ENCODE measurements around the gene DNAH2. TPM values are rescaled to one million over a fixed set of nuclear protein-coding genes. Genes with fewer than 3 reads are reported as not detected.

The DNAH2 gene
- total and polyA plus RNA-seq, 2 experiments from 2014 or later: 0.38 TPM; not detected in 1

DNA sequence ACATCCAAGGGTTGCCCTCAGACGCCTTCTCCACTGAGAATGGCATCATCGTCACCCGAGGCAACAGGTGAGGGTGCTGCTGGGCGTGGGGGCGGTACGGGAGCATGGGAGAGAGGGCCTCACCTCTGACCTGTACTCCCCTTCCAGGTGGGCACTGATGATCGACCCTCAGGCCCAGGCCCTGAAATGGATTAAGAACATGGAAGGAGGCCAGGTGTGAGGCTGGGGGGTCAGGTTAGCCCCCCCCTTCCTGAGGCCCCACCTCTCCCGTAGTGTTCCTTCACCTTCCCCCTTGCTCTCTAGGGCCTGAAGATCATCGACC is 100.1 kb downstream of the DNAH2 start:
- Histone ChIP-seq H3K36me3 (ENCODE audit: insufficient read depth) (no peaks in the 10 kb centered on the region), H3F3A (replicated peaks; ENCODE audit: low read depth) (no peaks in the 10 kb centered on the region), H3K4me2 (no peak overlapping the region), H2AFZ (no peak overlapping the region), H4K20me1 (replicated peaks; ENCODE audit: insufficient read depth) (no peaks in the 10 kb centered on the region), H3K27ac (ENCODE audit: low read depth) (no peak overlapping the region), H3K79me2 (replicated peaks; ENCODE audit: insufficient read depth) (no peaks in the 10 kb centered on the region), H3K4me3 (no peak overlapping the region), H3K27me3 (ENCODE audit: insufficient read depth) (no peaks in the 10 kb centered on the region), H3K9me2 (ENCODE audit: insufficient read depth) (no peaks in the 10 kb centered on the region), H3K4me1 (ENCODE audit: insufficient read depth) (no peaks in the 10 kb centered on the region)
- Mint-ChIP-seq H3K27ac (no peak overlapping the region), H3K4me1 (no peaks in the 10 kb centered on the region; the same call in 2 of the 3 replicates), H3K36me3 (ENCODE audit: low read depth) (no peaks in the 10 kb centered on the region; the same call in 2 of the 3 replicates), H3K27me3 (ENCODE audit: insufficient read depth, low read depth, poor library complexity) (peaks cover 22% of the 10 kb centered on the region), H3K9me3 (no peaks in the 10 kb centered on the region), H3K4me3 (no peak overlapping the region)
- TF ChIP-seq, protein P1, sequence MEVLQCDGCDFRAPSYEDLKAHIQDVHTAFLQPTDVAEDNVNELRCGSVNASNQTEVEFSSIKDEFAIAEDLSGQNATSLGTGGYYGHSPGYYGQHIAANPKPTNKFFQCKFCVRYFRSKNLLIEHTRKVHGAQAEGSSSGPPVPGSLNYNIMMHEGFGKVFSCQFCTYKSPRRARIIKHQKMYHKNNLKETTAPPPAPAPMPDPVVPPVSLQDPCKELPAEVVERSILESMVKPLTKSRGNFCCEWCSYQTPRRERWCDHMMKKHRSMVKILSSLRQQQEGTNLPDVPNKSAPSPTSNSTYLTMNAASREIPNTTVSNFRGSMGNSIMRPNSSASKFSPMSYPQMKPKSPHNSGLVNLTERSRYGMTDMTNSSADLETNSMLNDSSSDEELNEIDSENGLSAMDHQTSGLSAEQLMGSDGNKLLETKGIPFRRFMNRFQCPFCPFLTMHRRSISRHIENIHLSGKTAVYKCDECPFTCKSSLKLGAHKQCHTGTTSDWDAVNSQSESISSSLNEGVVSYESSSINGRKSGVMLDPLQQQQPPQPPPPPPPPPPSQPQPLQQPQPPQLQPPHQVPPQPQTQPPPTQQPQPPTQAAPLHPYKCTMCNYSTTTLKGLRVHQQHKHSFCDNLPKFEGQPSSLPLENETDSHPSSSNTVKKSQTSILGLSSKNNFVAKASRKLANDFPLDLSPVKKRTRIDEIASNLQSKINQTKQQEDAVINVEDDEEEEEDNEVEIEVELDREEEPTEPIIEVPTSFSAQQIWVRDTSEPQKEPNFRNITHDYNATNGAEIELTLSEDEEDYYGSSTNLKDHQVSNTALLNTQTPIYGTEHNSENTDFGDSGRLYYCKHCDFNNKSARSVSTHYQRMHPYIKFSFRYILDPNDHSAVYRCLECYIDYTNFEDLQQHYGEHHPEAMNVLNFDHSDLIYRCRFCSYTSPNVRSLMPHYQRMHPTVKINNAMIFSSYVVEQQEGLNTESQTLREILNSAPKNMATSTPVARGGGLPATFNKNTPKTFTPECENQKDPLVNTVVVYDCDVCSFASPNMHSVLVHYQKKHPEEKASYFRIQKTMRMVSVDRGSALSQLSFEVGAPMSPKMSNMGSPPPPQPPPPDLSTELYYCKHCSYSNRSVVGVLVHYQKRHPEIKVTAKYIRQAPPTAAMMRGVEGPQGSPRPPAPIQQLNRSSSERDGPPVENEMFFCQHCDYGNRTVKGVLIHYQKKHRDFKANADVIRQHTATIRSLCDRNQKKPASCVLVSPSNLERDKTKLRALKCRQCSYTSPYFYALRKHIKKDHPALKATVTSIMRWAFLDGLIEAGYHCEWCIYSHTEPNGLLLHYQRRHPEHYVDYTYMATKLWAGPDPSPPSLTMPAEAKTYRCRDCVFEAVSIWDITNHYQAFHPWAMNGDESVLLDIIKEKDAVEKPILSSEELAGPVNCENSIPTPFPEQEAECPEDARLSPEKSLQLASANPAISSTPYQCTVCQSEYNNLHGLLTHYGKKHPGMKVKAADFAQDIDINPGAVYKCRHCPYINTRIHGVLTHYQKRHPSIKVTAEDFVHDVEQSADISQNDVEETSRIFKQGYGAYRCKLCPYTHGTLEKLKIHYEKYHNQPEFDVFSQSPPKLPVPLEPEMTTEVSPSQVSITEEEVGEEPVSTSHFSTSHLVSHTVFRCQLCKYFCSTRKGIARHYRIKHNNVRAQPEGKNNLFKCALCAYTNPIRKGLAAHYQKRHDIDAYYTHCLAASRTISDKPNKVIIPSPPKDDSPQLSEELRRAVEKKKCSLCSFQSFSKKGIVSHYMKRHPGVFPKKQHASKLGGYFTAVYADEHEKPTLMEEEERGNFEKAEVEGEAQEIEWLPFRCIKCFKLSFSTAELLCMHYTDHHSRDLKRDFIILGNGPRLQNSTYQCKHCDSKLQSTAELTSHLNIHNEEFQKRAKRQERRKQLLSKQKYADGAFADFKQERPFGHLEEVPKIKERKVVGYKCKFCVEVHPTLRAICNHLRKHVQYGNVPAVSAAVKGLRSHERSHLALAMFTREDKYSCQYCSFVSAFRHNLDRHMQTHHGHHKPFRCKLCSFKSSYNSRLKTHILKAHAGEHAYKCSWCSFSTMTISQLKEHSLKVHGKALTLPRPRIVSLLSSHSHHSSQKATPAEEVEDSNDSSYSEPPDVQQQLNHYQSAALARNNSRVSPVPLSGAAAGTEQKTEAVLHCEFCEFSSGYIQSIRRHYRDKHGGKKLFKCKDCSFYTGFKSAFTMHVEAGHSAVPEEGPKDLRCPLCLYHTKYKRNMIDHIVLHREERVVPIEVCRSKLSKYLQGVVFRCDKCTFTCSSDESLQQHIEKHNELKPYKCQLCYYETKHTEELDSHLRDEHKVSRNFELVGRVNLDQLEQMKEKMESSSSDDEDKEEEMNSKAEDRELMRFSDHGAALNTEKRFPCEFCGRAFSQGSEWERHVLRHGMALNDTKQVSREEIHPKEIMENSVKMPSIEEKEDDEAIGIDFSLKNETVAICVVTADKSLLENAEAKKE (CRISPR knock-in tag; IDR thresholded peaks at IDR 0.05): no peak
- TF ChIP-seq JUNB (IDR thresholded peaks at IDR 0.05; ENCODE audit: unreplicated experiment) (no peak), STAT1 (IDR thresholded peaks at IDR 0.05; ENCODE audit: unreplicated experiment) (no peak), EZH2 (IDR thresholded peaks at IDR 0.05; ENCODE audit: low read depth, unreplicated experiment) (no peak), POLR2AphosphoS5 (IDR thresholded peaks at IDR 0.05; ENCODE audit: low read depth) (no peak)
- TF ChIP-seq, protein P2, sequence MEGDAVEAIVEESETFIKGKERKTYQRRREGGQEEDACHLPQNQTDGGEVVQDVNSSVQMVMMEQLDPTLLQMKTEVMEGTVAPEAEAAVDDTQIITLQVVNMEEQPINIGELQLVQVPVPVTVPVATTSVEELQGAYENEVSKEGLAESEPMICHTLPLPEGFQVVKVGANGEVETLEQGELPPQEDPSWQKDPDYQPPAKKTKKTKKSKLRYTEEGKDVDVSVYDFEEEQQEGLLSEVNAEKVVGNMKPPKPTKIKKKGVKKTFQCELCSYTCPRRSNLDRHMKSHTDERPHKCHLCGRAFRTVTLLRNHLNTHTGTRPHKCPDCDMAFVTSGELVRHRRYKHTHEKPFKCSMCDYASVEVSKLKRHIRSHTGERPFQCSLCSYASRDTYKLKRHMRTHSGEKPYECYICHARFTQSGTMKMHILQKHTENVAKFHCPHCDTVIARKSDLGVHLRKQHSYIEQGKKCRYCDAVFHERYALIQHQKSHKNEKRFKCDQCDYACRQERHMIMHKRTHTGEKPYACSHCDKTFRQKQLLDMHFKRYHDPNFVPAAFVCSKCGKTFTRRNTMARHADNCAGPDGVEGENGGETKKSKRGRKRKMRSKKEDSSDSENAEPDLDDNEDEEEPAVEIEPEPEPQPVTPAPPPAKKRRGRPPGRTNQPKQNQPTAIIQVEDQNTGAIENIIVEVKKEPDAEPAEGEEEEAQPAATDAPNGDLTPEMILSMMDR (conservative IDR thresholded peaks at IDR 0.05; ENCODE audit: low read depth in 2 of 2): no peak
- DNase-seq (ENCODE audit: low spot score): no peak
- no peak for ATAC-seq

Data from GM23338 (cell line).